ENCODE measurements around the gene ALDH1A3. TPM values are rescaled to one million over a fixed set of nuclear protein-coding genes. Genes with fewer than 3 reads are reported as not detected.

Gene ALDH1A3
- total RNA-seq, 2 experiments from 2014 or later: not detected

- Mint-ChIP-seq H3K36me3 (ENCODE audit: low read depth) (no peaks in the 10 kb centered on the region), H3K27me3 (peaks cover 1% of the 10 kb centered on the region), H3K4me1 (no peaks in the 10 kb centered on the region), H3K9me3 (no peaks in the 10 kb centered on the region), H3K27ac (no peak overlapping the region), H3K4me3 (no peak overlapping the region)
- POLR2A ChIA-PET: no interaction called here
- no peak for DNase-seq
- CTCF ChIA-PET: interaction anchor here (0.6 kb wide), 1 partner anchor 1857 kb away, joined by 4 read pairs; no protein-coding TSS in a partner anchor
These were observed 53.2 kb downstream of the ALDH1A3 start for GRCh38 chr15:100932676-100933348.

DNA sequence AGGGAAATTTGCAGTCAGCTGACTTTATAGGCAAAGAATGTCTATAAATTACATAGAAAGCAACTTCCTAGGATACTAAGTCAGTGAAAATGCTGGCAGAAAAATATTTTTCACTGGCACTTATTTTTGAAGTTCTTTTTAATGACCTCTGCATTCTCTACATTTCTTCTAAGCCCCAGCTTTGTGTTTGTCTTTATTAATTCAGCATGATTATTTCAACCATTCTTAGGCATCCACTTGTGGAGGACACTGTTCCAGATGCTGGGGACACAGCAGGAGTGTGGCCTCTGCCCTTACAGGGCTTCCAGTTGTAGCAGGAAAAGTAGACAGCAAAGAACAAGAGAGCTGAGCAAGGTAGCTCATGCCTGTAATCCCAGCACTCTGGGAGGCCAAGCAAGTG is 54.5 kb downstream of the ALDH1A3 start:
- Mint-ChIP-seq H3K9me3 (no peaks in the 10 kb centered on the region), H3K36me3 (ENCODE audit: low read depth) (no peaks in the 10 kb centered on the region), H3K4me1 (no peaks in the 10 kb centered on the region), H3K27me3 (peaks cover 1% of the 10 kb centered on the region), H3K27ac (no peak overlapping the region), H3K4me3 (no peak overlapping the region)
- CTCF ChIA-PET: interaction anchor here (0.6 to 0.7 kb wide), 2 partner anchors 48 to 56 kb away, joined by 3 to 4 read pairs; no protein-coding TSS in a partner anchor
- no peak for DNase-seq
- POLR2A ChIA-PET: no interaction called here

GRCh38 chr15:100934726-100935125 is 55.1 kb downstream of the ALDH1A3 start:
- H3K4me3 Mint-ChIP-seq: no peak overlapping the region
- H3K9me3 Mint-ChIP-seq: no peaks in the 10 kb centered on the region
- POLR2A ChIA-PET: no interaction called here
- H3K27me3 Mint-ChIP-seq: peaks cover 1% of the 10 kb centered on the region
- H3K36me3 Mint-ChIP-seq (ENCODE audit: low read depth): no peaks in the 10 kb centered on the region
- H3K4me1 Mint-ChIP-seq: no peaks in the 10 kb centered on the region
- CTCF ChIA-PET: no interaction called here
- no peak overlapping the region for H3K27ac Mint-ChIP-seq
- DNase-seq: no peak

DNA sequence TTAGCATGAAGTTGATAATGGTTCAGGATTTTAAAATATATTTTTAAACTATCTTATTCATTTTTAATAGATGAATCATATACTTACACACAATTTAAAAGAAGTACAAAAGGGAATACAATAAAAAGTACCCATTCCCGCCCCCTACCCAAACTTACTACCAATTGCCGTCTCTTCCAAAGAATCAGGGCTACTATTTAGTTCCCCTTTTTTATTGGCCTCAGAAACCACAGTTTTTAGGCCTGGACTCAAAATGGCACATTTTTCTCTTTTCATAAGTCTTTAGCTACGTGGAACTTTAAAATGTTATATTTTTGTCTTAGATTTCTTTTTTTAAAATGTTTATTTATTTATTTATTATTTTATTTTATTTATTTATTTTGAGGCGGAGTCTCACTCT is 57.5 kb downstream of the ALDH1A3 start:
- H3K4me1 Mint-ChIP-seq: no peaks in the 10 kb centered on the region
- no peaks in the 10 kb centered on the region for H3K9me3 Mint-ChIP-seq
- ChIA-PET POLR2A (no interaction called here), CTCF (interaction anchor here (1.9 kb wide), 1 partner anchor 19 kb away, joined by 6 read pairs; no protein-coding TSS in a partner anchor)
- H3K4me3 Mint-ChIP-seq: no peak overlapping the region
- no peaks in the 10 kb centered on the region for H3K36me3 Mint-ChIP-seq (ENCODE audit: low read depth)
- DNase-seq: no peak
- H3K27ac Mint-ChIP-seq: no peak overlapping the region
- peaks cover 1% of the 10 kb centered on the region for H3K27me3 Mint-ChIP-seq

GRCh38 chr15:100939791-100940190 is 60.2 kb downstream of the ALDH1A3 start:
- no peaks in the 10 kb centered on the region for H3K27me3 Mint-ChIP-seq
- H3K4me1 Mint-ChIP-seq: no peaks in the 10 kb centered on the region
- H3K9me3 Mint-ChIP-seq: no peaks in the 10 kb centered on the region
- H3K27ac Mint-ChIP-seq: no peak overlapping the region
- ChIA-PET CTCF (no interaction called here), POLR2A (no interaction called here)
- no peaks in the 10 kb centered on the region for H3K36me3 Mint-ChIP-seq (ENCODE audit: low read depth)
- no peak overlapping the region for H3K4me3 Mint-ChIP-seq
- DNase-seq: no peak

GRCh38 chr15:100940767-100941379 is 61.2 kb downstream of the ALDH1A3 start:
- Mint-ChIP-seq H3K4me1 (no peaks in the 10 kb centered on the region), H3K27ac (no peak overlapping the region), H3K36me3 (ENCODE audit: low read depth) (no peaks in the 10 kb centered on the region), H3K27me3 (peaks cover 2% of the 10 kb centered on the region), H3K9me3 (no peaks in the 10 kb centered on the region), H3K4me3 (no peak overlapping the region)
- no peak for DNase-seq
- POLR2A ChIA-PET: no interaction called here
- CTCF ChIA-PET: no interaction called here

GRCh38 chr15:100941536-100941935 is 61.9 kb downstream of the ALDH1A3 start:
- no peaks in the 10 kb centered on the region for H3K4me1 Mint-ChIP-seq
- H3K4me3 Mint-ChIP-seq: no peak overlapping the region
- H3K9me3 Mint-ChIP-seq: no peaks in the 10 kb centered on the region
- no peak overlapping the region for H3K27ac Mint-ChIP-seq
- POLR2A ChIA-PET: no interaction called here
- peaks cover 2% of the 10 kb centered on the region for H3K27me3 Mint-ChIP-seq
- H3K36me3 Mint-ChIP-seq (ENCODE audit: low read depth): no peaks in the 10 kb centered on the region
- CTCF ChIA-PET: no interaction called here
- no peak for DNase-seq

GRCh38 chr15:100942656-100943425 is 63.2 kb downstream of the ALDH1A3 start:
- H3K27me3 Mint-ChIP-seq: peaks cover 2% of the 10 kb centered on the region
- H3K36me3 Mint-ChIP-seq (ENCODE audit: low read depth): no peaks in the 10 kb centered on the region
- no peak overlapping the region for H3K4me3 Mint-ChIP-seq
- no peaks in the 10 kb centered on the region for H3K9me3 Mint-ChIP-seq
- DNase-seq: no peak
- POLR2A ChIA-PET: no interaction called here
- H3K27ac Mint-ChIP-seq: no peak overlapping the region
- no peaks in the 10 kb centered on the region for H3K4me1 Mint-ChIP-seq
- CTCF ChIA-PET: interaction anchor here (1.0 kb wide), 1 partner anchor 65 kb away, joined by 3 read pairs; no protein-coding TSS in a partner anchor

GRCh38 chr15:100944244-100944895 is 64.7 kb downstream of the ALDH1A3 start:
- CTCF ChIA-PET: no interaction called here
- POLR2A ChIA-PET: no interaction called here
- DNase-seq: no peak
- Mint-ChIP-seq H3K36me3 (ENCODE audit: low read depth) (no peaks in the 10 kb centered on the region), H3K27ac (no peak overlapping the region), H3K27me3 (peaks cover 11% of the 10 kb centered on the region), H3K4me3 (no peak overlapping the region), H3K9me3 (no peaks in the 10 kb centered on the region), H3K4me1 (no peaks in the 10 kb centered on the region)

DNA sequence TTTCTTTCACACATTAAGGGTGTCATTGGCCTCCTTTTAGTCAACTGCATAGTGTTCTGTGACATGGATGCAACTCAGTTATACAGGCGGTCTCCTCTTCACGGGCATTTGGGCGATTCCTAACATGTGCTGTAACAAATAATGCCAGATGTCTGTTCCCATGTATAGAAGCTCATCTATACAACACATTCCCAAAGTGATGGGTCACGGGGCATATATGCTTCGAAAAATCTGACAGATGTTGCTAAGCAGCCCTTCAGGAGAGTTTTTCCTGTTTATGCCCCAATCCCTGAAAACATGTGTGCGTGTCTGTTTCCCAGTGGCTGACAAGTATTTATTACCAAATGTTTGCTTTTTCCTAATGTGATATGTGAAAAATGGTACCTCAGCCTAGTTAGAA is 65.4 kb downstream of the ALDH1A3 start:
- POLR2A ChIA-PET: no interaction called here

DNA sequence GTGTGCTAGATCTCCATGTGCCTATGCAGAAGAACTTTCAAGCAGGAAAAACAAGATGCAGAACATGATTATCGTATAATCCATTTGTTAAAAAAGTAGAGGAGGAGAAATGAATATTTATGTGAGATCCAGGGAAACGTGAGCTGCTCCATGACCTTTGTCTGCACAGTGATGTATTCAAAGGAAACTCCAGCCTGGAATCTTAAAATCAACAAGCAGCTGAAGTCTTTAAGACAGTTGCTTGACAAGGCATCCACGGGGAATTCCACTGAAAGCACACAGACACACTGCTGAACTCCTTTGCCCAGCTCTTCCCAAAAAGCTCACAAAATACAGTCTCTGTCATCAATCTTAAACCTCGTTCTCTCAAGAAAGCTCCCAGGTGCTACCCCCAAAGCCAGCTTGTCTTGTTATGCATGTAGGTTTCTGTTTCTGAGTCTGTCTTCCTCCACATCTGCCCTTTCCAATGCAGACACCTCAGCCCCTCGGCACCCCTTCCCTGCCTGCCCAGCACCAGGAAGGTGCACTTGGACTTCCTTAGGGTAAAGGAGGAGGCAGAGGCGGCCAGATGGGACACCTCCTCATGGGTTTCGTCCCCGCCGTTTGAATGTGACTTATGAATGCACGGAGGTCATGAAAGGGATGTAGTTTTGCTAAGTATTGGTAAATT is 68.3 kb downstream of the ALDH1A3 start:
- H3K4me3 Mint-ChIP-seq: no peak overlapping the region
- H3K4me1 Mint-ChIP-seq: no peaks in the 10 kb centered on the region
- no peaks in the 10 kb centered on the region for H3K36me3 Mint-ChIP-seq (ENCODE audit: low read depth)
- CTCF ChIA-PET: no interaction called here
- POLR2A ChIA-PET: no interaction called here
- H3K9me3 Mint-ChIP-seq: no peaks in the 10 kb centered on the region
- H3K27ac Mint-ChIP-seq: no peak overlapping the region
- H3K27me3 Mint-ChIP-seq: peaks cover 12% of the 10 kb centered on the region
- no peak for DNase-seq

More for the DNA sequence above, 65.4 kb downstream of the ALDH1A3 start:
- CTCF ChIA-PET: no interaction called here
- H3K4me3 Mint-ChIP-seq: no peak overlapping the region
- H3K9me3 Mint-ChIP-seq: no peaks in the 10 kb centered on the region
- H3K36me3 Mint-ChIP-seq (ENCODE audit: low read depth): no peaks in the 10 kb centered on the region
- no peak overlapping the region for H3K27ac Mint-ChIP-seq
- H3K4me1 Mint-ChIP-seq: no peaks in the 10 kb centered on the region
- DNase-seq: no peak
- H3K27me3 Mint-ChIP-seq: peaks cover 12% of the 10 kb centered on the region

- Mint-ChIP-seq H3K4me3 (no peak overlapping the region), H3K27me3 (peaks cover 12% of the 10 kb centered on the region), H3K4me1 (no peaks in the 10 kb centered on the region), H3K36me3 (ENCODE audit: low read depth) (no peaks in the 10 kb centered on the region), H3K9me3 (no peaks in the 10 kb centered on the region), H3K27ac (no peak overlapping the region)
- DNase-seq: no peak
- POLR2A ChIA-PET: no interaction called here
- CTCF ChIA-PET: no interaction called here
These were observed 68.8 kb downstream of the ALDH1A3 start for GRCh38 chr15:100948430-100948762.

- Mint-ChIP-seq H3K36me3 (ENCODE audit: low read depth) (no peaks in the 10 kb centered on the region), H3K27me3 (peaks cover 15% of the 10 kb centered on the region), H3K9me3 (no peaks in the 10 kb centered on the region), H3K4me3 (no peak overlapping the region), H3K27ac (no peak overlapping the region), H3K4me1 (no peaks in the 10 kb centered on the region)
- POLR2A ChIA-PET: no interaction called here
- CTCF ChIA-PET: no interaction called here
- no peak for DNase-seq
These were observed 70.1 kb downstream of the ALDH1A3 start for GRCh38 chr15:100949691-100950090.
